Osteocyte (in vitro differentiated cells): Measurements from ENCODE around the gene BDKRB1. TPM values are rescaled to one million over a fixed set of nuclear protein-coding genes. Genes with fewer than 3 reads are reported as not detected.
A peak's percentile ranks its signal among the peaks of the same experiment; 100 is the strongest.

Experiments used
- DNase-seq: peaks from one replicate; pipeline ENCODE4 v3.0.0; 2021; ENCODE audit warnings: mixed read lengths; ENCODE audit not compliant: unreplicated experiment; ENCODE audit errors: extremely low spot score
- H3K27ac Mint-ChIP-seq: one replicate; pipeline ENCODE4 v1.8.0; 2021; ENCODE audit warnings: mild to moderate bottlenecking, mixed read lengths; ENCODE audit not compliant: unreplicated experiment
- H3K27me3 Mint-ChIP-seq: one replicate; pipeline ENCODE4 v1.8.0; 2021; ENCODE audit warnings: mixed read lengths; ENCODE audit not compliant: unreplicated experiment
- H3K36me3 Mint-ChIP-seq: one replicate; pipeline ENCODE4 v1.8.0; 2021; ENCODE audit warnings: mixed read lengths; ENCODE audit not compliant: unreplicated experiment
- H3K4me1 Mint-ChIP-seq: one replicate; pipeline ENCODE4 v1.8.0; 2021; ENCODE audit warnings: mixed read lengths; ENCODE audit not compliant: unreplicated experiment
- H3K4me3 Mint-ChIP-seq: one replicate; pipeline ENCODE4 v1.8.0; 2021; ENCODE audit warnings: mild to moderate bottlenecking, moderate library complexity, mixed read lengths; ENCODE audit not compliant: unreplicated experiment
- H3K9me3 Mint-ChIP-seq: one replicate; pipeline ENCODE4 v1.8.0; 2021; ENCODE audit warnings: mixed read lengths; ENCODE audit not compliant: unreplicated experiment
- CTCF ChIP-seq: fragments of 200-600 bp; sonication (generic); IDR thresholded peaks from 2 replicates; pipeline ENCODE4 v1.5.0; 2021; ENCODE audit warnings: antibody characterized with exemption, mild to moderate bottlenecking, moderate library complexity
- total RNA-seq: library from RNA; stranded (reverse); gene quantifications from 2 replicates; pipeline ENCODE4 v1.2.1, GENCODE V29; 2021

Gene BDKRB1
- total RNA-seq, 1 donor from 2014 or later, result not detected

GRCh38 chr14:96263347-96264199 is 7.6 kb downstream of the BDKRB1 start:
- peaks cover 6% of the 10 kb centered on the region for H3K27me3 Mint-ChIP-seq
- H3K4me1 Mint-ChIP-seq, result peaks cover 23% of the 10 kb centered on the region
- TF ChIP-seq CTCF, result no peak
- peaks cover 4% of the 10 kb centered on the region for H3K9me3 Mint-ChIP-seq
- no peak overlapping the region for H3K27ac Mint-ChIP-seq
- H3K4me3 Mint-ChIP-seq, result no peak overlapping the region
- DNase-seq, result no peak
- no peaks in the 10 kb centered on the region for H3K36me3 Mint-ChIP-seq

GRCh38 chr14:96264200-96264553 is 8.2 kb downstream of the BDKRB1 start:
- Mint-ChIP-seq H3K36me3 (no peaks in the 10 kb centered on the region), H3K4me3 (no peak overlapping the region), H3K4me1 (peaks cover 29% of the 10 kb centered on the region), H3K27ac (no peak overlapping the region), H3K9me3 (peaks cover 4% of the 10 kb centered on the region), H3K27me3 (no peaks in the 10 kb centered on the region)
- TF ChIP-seq CTCF, result no peak
- DNase-seq, result no peak

GRCh38 chr14:96264853-96265252 is 8.8 kb downstream of the BDKRB1 start:
- Mint-ChIP-seq H3K9me3 (no peaks in the 10 kb centered on the region), H3K4me1 (peaks cover 33% of the 10 kb centered on the region), H3K27me3 (no peaks in the 10 kb centered on the region), H3K27ac (peak overlapping the region; percentile 40), H3K36me3 (no peaks in the 10 kb centered on the region), H3K4me3 (no peak overlapping the region)
- peak; percentile 49 for TF ChIP-seq CTCF
- DNase-seq, result no peak

GRCh38 chr14:96265383-96266095 is 9.5 kb downstream of the BDKRB1 start:
- Mint-ChIP-seq H3K9me3 (no peaks in the 10 kb centered on the region), H3K4me1 (peaks cover 33% of the 10 kb centered on the region), H3K4me3 (no peak overlapping the region), H3K36me3 (no peaks in the 10 kb centered on the region), H3K27me3 (no peaks in the 10 kb centered on the region), H3K27ac (peak overlapping the region; percentile 40)
- DNase-seq, result no peak
- no peak for TF ChIP-seq CTCF

GRCh38 chr14:96267336-96267735 is 11.3 kb downstream of the BDKRB1 start:
- no peaks in the 10 kb centered on the region for H3K36me3 Mint-ChIP-seq
- H3K4me1 Mint-ChIP-seq, result peaks cover 33% of the 10 kb centered on the region
- H3K4me3 Mint-ChIP-seq, result no peak overlapping the region
- peaks cover 4% of the 10 kb centered on the region for H3K9me3 Mint-ChIP-seq
- H3K27ac Mint-ChIP-seq, result no peak overlapping the region
- H3K27me3 Mint-ChIP-seq, result no peaks in the 10 kb centered on the region
- TF ChIP-seq CTCF, result no peak
- no peak for DNase-seq
